Large intestine (tissue), 3 donors: ENCODE measurements around the gene LBHD2. TPM values are rescaled to one million over a fixed set of nuclear protein-coding genes. Genes with fewer than 3 reads are reported as not detected.
A peak's percentile ranks its signal among the peaks of the same experiment; 100 is the strongest.

ENCODE experiments used
- DNase-seq, 2 donors: peaks; one replicate each; pipeline versions ENCODE4 v3.0.0 to v3.0.0-alpha.2; 2013
- H3K27ac ChIP-seq: one replicate; pipeline ENCODE4 v1.5.1; 2013; ENCODE audit warnings: low read length
- H3K27me3 ChIP-seq: 2 replicates; pipeline ENCODE4 v1.6.1; 2013; ENCODE audit warnings: low read length; ENCODE audit not compliant: control insufficient read depth, insufficient read depth
- H3K36me3 ChIP-seq: 2 replicates; pipeline ENCODE4 v1.6.1; 2013; ENCODE audit warnings: low read length; ENCODE audit not compliant: control insufficient read depth, insufficient read depth
- H3K4me1 ChIP-seq: one replicate; pipeline ENCODE4 v1.6.1; 2013; ENCODE audit warnings: low read length; ENCODE audit not compliant: control insufficient read depth, insufficient read depth
- H3K4me3 ChIP-seq: one replicate; pipeline ENCODE4 v1.5.1; 2013; ENCODE audit warnings: low read length
- H3K9me3 ChIP-seq: one replicate; pipeline ENCODE4 v1.6.1; 2013; ENCODE audit warnings: mild to moderate bottlenecking, low read depth, low read length, moderate library complexity; ENCODE audit not compliant: control insufficient read depth
- WGBS: methylation state at CpG from one replicate; pipeline ENCODE4 v1.1.5; 2013; ENCODE audit warnings: low lambda C conversion rate; ENCODE audit not compliant: insufficient coverage; 5-methylcytosine and 5-hydroxymethylcytosine counted together
- polyA plus RNA-seq: library from polyadenylated mRNA; unstranded; fragments of 120-200 nt; gene quantifications from one replicate; pipeline ENCODE4 v1.2.1, GENCODE V29; 2013

LBHD2 gene
- polyA plus RNA-seq, 1 donor: not detected

DNA sequence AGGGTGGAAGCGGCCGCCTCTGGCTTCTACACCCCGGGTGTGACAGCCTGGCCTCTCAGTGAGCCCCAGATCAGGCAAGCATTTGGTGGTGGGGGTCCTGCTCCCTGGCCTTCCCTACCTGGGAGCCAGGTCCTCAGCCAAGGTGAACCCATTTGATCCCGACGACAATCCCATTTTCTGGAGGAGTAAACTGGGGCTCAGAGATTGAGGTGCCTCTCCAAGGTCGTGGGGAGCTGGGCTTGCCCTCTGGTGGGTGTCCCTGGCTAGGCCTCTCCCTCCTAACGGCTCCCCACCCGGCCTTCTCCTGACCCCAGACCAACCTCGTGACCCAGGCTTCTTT lies 7.8 kb downstream of the LBHD2 start:
- Histone ChIP-seq H3K27ac (no peak overlapping the region), H3K9me3 (no peaks in the 10 kb centered on the region), H3K27me3 (peaks cover 5% of the 10 kb centered on the region), H3K4me3 (peak overlapping the region; percentile 39), H3K36me3 (no peaks in the 10 kb centered on the region), H3K4me1 (peaks cover 31% of the 10 kb centered on the region)
- no CpG with 5 or more reads among the region's 9 CpGs for WGBS
- DNase-seq: no peak

DNA sequence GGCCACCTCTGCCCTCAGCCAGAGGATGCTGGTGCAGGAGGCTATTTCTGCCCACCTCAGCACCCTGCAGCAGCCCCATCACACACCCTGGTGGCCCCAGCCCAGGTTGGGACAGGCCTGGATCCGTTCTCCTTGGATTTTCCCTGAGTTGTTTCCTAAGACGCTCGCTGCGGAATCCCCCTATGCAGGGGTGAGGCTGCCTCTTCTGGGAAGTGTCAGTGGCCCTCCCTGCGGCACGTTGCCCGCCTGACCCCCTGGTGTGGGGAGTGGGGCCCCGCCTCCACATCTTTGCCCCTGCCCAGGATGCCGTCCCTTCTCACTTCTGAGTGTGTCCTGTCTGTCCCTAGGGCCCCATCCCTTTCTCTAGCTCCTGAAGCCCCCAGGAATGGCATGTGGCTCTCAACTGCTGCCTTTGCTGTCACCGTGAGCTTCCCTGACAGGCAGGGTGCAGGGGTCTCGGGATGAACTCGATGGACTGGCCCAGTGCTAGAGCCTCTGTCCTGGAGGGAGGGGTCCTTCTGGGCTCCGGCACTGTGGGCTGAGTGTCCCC lies 9.9 kb downstream of the LBHD2 start:
- no CpG with 5 or more reads among the region's 13 CpGs for WGBS
- Histone ChIP-seq H3K36me3 (no peaks in the 10 kb centered on the region), H3K4me3 (no peak overlapping the region), H3K9me3 (peaks cover 3% of the 10 kb centered on the region), H3K27me3 (peaks cover 5% of the 10 kb centered on the region), H3K4me1 (peaks cover 50% of the 10 kb centered on the region), H3K27ac (peak overlapping the region; percentile 65)
- no peak for DNase-seq

DNA sequence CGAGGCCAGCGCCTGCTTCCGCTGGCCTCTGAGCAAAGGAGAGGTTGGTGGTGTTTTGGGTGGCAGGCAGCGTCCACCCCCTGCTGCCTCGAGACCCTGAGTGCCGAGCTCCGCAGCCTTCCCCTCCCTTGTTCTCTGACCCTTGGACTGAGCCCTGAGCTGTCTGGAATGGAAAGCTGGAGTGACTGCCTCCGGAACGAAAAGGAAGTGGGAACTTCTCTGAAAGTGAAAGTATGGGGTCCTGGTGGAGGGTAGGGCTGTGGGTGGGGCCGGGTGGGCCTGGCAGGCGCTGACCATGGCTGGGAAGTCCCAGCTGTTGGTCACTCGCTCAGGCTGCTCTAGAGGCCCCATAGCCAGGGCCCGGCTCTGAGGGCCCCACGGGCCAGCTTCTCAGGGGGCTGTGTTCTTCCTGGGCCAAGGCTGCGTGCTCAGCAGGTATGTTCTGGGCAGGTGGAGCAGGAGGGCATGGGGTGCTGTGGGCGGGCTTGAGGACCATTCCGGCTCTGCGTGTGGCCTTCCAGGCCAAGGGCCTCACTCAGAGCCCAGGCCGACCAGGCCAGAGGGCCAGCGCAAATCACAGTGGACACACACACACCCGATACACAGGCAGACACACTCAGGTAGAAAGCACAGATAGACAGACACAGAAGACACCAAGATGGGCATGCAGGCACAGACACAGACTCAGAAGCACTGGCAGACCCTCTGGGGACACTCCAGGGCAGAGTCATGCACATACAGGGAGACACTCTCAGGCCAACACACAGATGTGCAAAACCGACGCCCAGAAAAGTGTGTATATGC lies 10.6 kb downstream of the LBHD2 start, which contains the start of gene EXOC3L4:
TSS of gene EXOC3L4 (plus strand) at position 320 of the 804 bp plus-strand sequence. CDS start 5,495 bp downstream, outside the sequence.
- DNase-seq: peak; percentile 87 to 94
- H3K9me3 ChIP-seq: peaks cover 3% of the 10 kb centered on the region
- WGBS: no CpG with 5 or more reads among the region's 23 CpGs
- H3K27ac ChIP-seq: peak within 1 kb of the TSS; percentile 65
- peaks cover 5% of the 10 kb centered on the region for H3K27me3 ChIP-seq
- no peaks in the 10 kb centered on the region for H3K36me3 ChIP-seq
- peaks cover 57% of the 10 kb centered on the region for H3K4me1 ChIP-seq
- peak within 1 kb of the TSS; percentile 27 for H3K4me3 ChIP-seq

DNA sequence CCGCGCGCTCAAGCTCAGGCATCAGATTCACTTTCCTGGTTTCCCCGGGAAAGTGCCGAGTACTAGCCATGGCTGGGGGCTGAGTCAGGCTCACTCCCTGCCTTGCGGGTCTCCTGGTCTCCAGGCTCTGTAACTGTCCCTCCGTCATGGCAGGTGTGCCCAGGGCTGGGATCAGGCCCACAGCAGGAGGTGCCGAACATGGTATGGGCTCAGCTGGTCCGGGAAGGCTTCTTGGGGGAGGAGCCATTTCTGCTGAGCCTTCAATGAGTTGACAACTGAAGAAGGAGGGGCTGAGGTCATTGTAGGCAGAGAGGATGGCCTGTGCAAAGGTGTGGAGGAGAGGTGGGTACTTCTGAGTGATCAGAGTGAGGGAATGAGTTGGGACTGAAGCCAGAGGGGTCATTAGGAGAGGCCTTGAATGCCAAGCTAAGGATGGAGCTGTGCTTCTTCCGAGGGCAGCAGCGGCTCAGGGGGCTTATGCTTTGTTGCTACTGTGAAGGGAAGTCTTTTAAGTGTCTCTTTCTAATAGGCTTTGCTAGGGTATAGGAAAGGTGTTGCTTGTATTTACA lies 11.3 kb downstream of the LBHD2 start:
- H3K27me3 ChIP-seq: peaks cover 4% of the 10 kb centered on the region
- peaks cover 3% of the 10 kb centered on the region for H3K9me3 ChIP-seq
- H3K4me3 ChIP-seq: peak overlapping the region; percentile 27
- peak in 1 of 2 donors; percentile 38 for DNase-seq
- H3K27ac ChIP-seq: peak overlapping the region; percentile 65
- no CpG with 5 or more reads among the region's 11 CpGs for WGBS
- H3K4me1 ChIP-seq: peaks cover 64% of the 10 kb centered on the region
- H3K36me3 ChIP-seq: no peaks in the 10 kb centered on the region

DNA sequence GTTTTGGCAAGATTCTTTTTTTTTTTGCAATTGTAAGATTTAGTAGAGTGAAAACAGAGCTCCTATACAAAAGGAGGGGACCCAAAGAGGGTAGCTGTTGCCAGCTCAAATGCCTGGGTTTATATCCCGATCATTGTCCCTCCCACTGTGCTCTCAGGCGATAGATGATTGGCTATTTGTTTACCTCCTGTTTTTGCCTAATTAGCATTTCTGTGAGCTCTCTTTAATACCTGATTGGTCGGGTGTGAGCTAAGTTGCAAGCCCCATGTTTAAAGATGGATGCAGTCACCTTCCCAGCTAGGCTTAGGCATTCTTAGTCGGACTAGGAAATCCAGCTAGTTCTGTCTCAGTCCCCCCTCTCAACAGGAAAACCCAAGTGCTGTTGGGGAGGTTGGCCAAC lies 12.4 kb downstream of the LBHD2 start:
- DNase-seq: no peak
- Histone ChIP-seq H3K27ac (no peak overlapping the region), H3K4me3 (no peak overlapping the region), H3K36me3 (no peaks in the 10 kb centered on the region), H3K27me3 (no peaks in the 10 kb centered on the region), H3K4me1 (peaks cover 70% of the 10 kb centered on the region), H3K9me3 (peaks cover 3% of the 10 kb centered on the region)
- WGBS: no CpG with 5 or more reads among the region's 4 CpGs

DNA sequence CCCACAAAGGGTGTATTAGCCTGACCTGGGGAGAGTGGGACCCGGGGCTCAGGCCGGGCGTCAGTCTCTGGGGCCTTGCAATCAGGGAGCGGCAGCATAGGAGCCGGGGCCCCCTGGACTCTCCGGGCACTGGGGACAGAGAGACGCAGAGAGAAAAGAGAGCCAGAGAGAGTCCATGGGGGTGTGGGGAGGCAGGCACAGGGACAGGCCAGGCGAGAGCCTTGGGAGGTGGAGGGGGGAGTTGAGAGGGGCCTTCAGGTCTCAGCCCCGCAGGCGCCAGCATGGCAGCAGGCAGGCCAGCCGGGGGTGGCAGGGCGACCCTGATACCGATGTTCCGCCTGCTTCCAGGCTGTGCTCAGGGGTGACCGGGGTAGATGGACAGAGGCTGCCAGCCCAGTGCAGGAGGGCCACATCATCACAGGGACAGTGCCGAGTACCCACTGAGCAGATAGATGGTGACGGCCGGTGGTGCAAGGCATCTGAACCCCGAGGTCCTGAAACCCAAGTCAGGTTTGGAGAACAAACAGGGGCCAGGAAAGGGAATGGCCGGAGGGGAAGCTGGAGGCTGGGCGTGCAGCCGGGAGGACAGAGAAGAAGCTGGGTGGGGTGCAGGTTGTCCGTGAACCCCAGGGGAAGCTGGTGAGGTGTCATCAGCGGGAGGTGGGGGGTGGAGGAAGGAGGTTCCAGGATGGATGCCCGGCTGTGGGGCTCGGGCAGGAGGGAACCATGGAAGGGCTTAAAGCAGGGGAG lies 13.4 kb downstream of the LBHD2 start:
- peak in 1 of 2 donors; percentile 45 for DNase-seq
- 100% methylated on average over 1 of the region's 26 CpGs for WGBS

DNA sequence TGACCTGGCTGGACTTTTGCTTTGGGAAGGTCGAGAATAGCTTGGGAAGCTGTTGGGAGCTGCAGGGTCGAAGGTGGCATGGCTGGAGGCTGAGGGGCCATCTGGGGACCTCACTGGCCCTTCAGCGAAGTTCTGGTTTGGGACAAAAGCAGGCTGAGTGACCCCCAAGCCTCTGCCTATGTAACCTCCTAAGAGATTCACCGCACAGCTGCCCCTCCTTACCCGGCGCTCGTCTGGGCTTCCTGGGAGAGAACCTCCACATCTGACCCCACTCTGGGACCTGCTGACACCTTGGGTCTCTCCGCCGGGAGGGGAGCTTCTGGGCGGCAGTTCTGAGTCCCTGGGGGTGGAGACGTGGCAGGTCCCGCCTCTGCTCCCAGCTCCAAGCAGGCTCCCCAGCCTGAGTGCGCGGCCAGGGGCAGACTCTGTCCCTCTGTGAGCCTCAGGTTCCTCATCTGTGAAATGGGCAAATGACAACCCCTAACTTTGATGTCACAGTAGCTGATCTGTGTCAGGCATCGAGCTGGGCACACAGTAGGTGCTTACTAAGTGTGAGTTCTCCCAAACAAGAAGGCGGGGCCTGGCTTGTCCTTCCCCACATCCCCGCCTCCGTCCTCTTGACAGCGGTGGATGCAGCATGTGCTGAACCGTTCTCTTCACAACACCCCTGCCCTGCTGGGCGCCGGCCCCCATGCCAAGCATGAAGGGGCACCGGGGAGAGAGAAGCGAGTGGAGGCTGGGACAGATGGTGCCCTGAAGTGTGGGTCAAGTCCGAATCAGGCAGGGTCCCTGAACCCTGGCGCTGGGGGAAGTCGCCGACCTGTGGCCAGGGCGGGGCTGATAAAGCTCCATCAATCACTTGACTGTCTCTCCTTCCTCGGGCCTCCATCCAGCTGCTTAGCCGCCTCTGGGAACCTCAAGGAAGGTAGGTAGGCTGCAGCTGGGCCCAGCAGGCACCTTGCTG lies 14.3 kb downstream of the LBHD2 start:
- WGBS: no CpG with 5 or more reads among the region's 31 CpGs
- Histone ChIP-seq H3K36me3 (peaks cover 2% of the 10 kb centered on the region), H3K4me3 (no peak overlapping the region), H3K9me3 (peaks cover 7% of the 10 kb centered on the region), H3K27ac (peak overlapping the region; percentile 59), H3K4me1 (peaks cover 79% of the 10 kb centered on the region), H3K27me3 (peaks cover 15% of the 10 kb centered on the region)
- DNase-seq: peak in 1 of 2 donors; percentile 84

More for the DNA sequence above, 13.4 kb downstream of the LBHD2 start:
- peaks cover 73% of the 10 kb centered on the region for H3K4me1 ChIP-seq
- H3K36me3 ChIP-seq: no peaks in the 10 kb centered on the region
- H3K27me3 ChIP-seq: peaks cover 7% of the 10 kb centered on the region
- no peak overlapping the region for H3K4me3 ChIP-seq
- no peak overlapping the region for H3K27ac ChIP-seq
- H3K9me3 ChIP-seq: peaks cover 3% of the 10 kb centered on the region

DNA sequence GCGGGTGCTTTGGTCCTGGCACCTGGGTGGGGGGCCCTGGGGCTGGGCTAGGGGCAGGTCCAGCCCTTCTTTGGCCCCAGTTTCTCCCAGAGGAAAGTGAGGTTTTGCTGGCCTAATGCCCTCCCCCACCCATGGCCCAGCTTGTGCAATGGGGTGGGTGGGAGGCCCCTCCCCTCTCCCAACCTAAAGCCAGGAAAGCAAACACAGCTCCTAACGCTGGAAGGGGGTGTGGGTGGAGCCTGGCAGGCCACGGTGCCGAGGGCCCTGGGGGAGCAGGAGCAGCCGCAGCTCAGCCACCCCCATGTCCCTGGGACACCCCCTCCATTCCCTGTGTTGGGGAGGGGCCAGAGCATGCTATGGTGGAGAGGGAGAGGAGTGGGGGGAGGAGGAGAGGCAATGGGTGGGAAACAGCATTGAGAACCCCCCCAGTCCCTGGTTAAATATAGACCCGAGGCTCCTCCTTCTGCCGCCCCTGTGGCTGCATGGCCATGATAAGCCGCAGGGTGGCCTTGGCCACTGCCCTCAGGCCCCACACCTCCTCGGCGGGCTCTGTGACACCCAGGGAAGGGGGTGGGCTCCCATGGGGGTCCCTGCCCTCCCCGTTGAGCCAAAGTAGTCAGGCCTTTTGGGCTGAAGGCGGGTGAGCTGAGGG lies 15.2 kb downstream of the LBHD2 start:
- Histone ChIP-seq H3K9me3 (peaks cover 10% of the 10 kb centered on the region), H3K4me3 (no peak overlapping the region), H3K4me1 (peaks cover 78% of the 10 kb centered on the region), H3K36me3 (peaks cover 2% of the 10 kb centered on the region), H3K27ac (peak overlapping the region; percentile 59), H3K27me3 (peaks cover 25% of the 10 kb centered on the region)
- peak in 1 of 2 donors; percentile 83 for DNase-seq
- WGBS: no CpG with 5 or more reads among the region's 12 CpGs

DNA sequence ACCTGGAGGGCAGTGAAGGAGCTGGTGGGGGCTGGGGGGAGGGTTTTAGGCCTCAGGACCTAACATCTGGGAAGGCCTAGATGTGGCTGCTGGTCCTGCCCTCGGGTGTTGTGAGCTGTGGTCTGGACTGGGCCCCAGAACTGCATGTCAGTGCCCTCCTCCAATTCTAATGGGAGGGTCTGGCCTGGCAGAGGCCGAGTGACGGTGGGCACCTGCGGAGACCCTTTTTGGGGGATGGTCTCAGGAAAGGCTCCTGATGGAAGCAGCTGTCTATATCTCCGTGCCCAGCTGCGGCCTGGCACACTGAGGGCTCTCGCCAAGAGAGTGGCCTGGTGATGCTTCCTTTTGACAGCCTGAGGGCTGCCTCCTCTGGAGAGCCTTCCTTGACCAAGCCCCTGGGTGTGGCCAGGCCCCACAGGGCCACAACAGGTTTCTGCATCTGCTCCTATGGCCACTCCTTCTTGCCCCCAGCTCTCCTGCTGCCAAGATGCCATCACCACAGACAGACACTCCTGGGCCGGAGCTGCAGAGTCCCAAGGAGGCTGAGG lies 15.8 kb downstream of the LBHD2 start:
- peaks cover 81% of the 10 kb centered on the region for H3K4me1 ChIP-seq
- H3K27ac ChIP-seq: peak overlapping the region; percentile 59
- peaks cover 31% of the 10 kb centered on the region for H3K27me3 ChIP-seq
- DNase-seq: peak in 1 of 2 donors; percentile 30
- H3K4me3 ChIP-seq: no peak overlapping the region
- peaks cover 12% of the 10 kb centered on the region for H3K9me3 ChIP-seq
- H3K36me3 ChIP-seq: peaks cover 2% of the 10 kb centered on the region
- WGBS: no CpG with 5 or more reads among the region's 8 CpGs
